ENCODE data around the gene CFL2. TPM values are rescaled to one million over a fixed set of nuclear protein-coding genes. Genes with fewer than 3 reads are reported as not detected.

CFL2 gene
- total and polyA plus RNA-seq, 2 of the 13 experiments (the other 11 are each of a cell fraction or from before 2014, with no cell fraction given): 114 to 158 TPM

DNA sequence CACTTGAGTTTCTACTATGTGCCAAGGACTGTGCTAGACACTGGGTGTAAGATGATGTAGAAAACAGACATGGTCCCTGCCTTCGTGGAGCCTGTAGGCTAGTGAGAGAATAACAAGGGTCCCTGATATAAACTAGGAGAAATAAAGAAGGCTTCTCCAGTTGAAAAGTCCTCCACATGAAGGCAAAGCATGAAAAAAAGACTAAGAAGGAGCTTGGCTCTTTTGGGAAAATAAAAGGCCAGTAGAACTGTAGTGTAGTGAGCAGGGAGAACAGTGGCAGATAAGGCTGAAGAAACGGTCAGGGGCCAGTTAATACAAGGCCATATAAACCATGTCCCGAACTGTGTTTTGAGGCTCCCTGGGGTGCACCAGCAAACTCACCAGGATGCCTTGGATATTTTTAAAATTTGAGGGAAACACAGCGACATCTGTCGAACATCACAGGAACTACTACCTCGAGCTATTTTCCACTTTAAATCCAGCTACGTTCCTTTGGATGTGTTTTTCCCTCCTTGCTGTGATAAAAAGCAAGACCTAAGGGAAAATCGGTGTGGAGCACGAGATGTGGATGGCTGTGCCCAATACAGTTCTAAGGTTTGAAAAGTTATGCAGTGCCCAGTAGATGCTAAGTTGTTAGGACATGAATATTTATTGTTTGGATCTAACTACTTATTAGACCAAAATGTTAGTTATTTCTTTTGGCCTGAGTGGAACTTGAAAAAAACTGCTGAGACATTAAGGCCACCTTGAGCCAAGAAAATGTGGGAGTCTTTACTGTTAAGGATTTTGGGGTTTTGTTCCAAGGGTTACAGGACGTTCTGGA, 8.5 kb upstream of the CFL2 start (continued):
- TF ChIP-seq ZNF574 (CRISPR knock-in tag; IDR thresholded peaks at IDR 0.05) (peak; percentile 54), LCORL (IDR thresholded peaks at IDR 0.05) (no peak), LCORL (CRISPR knock-in tag; IDR thresholded peaks at IDR 0.05) (peak; percentile 71; the same call in 1 of the 2 replicates), MED1 (CRISPR knock-in tag; IDR thresholded peaks at IDR 0.05) (peak; percentile 11; the same call in 1 of the 2 replicates), ZNF260 (CRISPR knock-in tag; IDR thresholded peaks at IDR 0.05; ENCODE audit: borderline replicate concordance, low read depth) (no peak), ZNF430 (CRISPR knock-in tag; IDR thresholded peaks at IDR 0.05) (peak; percentile 55; the same call in 1 of the 2 replicates), BCL6 (CRISPR knock-in tag; IDR thresholded peaks at IDR 0.05) (no peak; the same call in 1 of the 2 replicates), SMYD3 (CRISPR knock-in tag; IDR thresholded peaks at IDR 0.05) (no peak), MTA1 (CRISPR knock-in tag; IDR thresholded peaks at IDR 0.05; ENCODE audit: borderline replicate concordance) (no peak), MTF1 (CRISPR knock-in tag; IDR thresholded peaks at IDR 0.05) (no peak), THRA (CRISPR knock-in tag; IDR thresholded peaks at IDR 0.05; ENCODE audit: borderline replicate concordance) (0 out of 2 replicates have a peak, but pooled peaks have one; percentile 8), TBX2 (CRISPR knock-in tag; IDR thresholded peaks at IDR 0.05; ENCODE audit: borderline replicate concordance) (no peak), MAFK (conservative IDR thresholded peaks at IDR 0.05 in 1 of 2, IDR thresholded peaks at IDR 0.05 in 1 of 2; ENCODE audit: low read length in 2 of 2) (no peak), HNF4A (CRISPR knock-in tag; IDR thresholded peaks at IDR 0.05) (no peak)
- TF ChIP-seq, protein P1, sequence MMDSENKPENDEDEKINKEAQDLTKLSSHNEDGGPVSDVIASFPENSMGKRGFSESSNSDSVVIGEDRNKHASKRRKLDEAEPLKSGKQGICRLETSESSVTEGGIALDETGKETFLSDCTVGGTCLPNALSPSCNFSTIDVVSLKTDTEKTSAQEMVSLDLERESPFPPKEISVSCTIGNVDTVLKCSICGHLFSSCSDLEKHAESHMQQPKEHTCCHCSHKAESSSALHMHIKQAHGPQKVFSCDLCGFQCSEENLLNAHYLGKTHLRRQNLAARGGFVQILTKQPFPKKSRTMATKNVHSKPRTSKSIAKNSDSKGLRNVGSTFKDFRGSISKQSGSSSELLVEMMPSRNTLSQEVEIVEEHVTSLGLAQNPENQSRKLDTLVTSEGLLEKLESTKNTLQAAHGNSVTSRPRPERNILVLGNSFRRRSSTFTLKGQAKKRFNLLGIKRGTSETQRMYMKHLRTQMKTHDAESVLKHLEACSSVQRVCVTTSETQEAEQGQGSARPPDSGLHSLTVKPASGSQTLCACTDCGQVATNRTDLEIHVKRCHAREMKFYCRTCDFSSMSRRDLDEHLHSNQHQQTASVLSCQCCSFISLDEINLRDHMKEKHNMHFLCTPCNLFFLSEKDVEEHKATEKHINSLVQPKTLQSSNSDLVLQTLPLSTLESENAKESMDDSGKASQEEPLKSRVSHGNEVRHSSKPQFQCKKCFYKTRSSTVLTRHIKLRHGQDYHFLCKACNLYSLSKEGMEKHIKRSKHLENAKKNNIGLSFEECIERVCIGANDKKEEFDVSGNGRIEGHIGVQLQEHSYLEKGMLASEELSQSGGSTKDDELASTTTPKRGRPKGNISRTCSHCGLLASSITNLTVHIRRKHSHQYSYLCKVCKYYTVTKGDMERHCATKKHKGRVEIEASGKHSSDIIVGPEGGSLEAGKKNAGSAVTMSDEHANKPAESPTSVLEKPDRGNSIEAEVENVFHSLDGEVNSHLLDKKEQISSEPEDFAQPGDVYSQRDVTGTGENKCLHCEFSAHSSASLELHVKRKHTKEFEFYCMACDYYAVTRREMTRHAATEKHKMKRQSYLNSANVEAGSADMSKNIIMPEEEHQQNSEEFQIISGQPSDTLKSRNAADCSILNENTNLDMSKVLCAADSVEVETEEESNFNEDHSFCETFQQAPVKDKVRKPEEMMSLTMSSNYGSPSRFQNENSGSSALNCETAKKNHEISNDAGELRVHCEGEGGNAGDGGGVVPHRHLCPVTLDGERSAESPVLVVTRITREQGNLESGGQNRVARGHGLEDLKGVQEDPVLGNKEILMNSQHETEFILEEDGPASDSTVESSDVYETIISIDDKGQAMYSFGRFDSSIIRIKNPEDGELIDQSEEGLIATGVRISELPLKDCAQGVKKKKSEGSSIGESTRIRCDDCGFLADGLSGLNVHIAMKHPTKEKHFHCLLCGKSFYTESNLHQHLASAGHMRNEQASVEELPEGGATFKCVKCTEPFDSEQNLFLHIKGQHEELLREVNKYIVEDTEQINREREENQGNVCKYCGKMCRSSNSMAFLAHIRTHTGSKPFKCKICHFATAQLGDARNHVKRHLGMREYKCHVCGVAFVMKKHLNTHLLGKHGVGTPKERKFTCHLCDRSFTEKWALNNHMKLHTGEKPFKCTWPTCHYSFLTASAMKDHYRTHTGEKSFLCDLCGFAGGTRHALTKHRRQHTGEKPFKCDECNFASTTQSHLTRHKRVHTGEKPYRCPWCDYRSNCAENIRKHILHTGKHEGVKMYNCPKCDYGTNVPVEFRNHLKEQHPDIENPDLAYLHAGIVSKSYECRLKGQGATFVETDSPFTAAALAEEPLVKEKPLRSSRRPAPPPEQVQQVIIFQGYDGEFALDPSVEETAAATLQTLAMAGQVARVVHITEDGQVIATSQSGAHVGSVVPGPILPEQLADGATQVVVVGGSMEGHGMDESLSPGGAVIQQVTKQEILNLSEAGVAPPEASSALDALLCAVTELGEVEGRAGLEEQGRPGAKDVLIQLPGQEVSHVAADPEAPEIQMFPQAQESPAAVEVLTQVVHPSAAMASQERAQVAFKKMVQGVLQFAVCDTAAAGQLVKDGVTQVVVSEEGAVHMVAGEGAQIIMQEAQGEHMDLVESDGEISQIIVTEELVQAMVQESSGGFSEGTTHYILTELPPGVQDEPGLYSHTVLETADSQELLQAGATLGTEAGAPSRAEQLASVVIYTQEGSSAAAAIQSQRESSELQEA (CRISPR knock-in tag; IDR thresholded peaks at IDR 0.05; ENCODE audit: not compliant biosample characterization): no peak

Data from HepG2 (cell line).